A549 (cell line): ENCODE results near the gene INO80.
"Not testable (repeated sequence)": the region's sequence is repeated elsewhere in the genome, so short reads cannot be mapped to it uniquely, and the experiment has no call there.

Experiments used
- CHD2 ChIP-seq: fragments of 150-350 bp; IDR thresholded peaks from 2 replicates; pipeline ENCODE4 v1.6.1; 2014; ENCODE audit warnings: low read length; ENCODE audit not compliant: partially characterized antibody
- EP300 ChIP-seq, 2 experiments: fragments of >200 bp; sonication (Bioruptor Twin); formaldehyde crosslinking; IDR thresholded peaks; 2 replicates in 1 of 2; 3 replicates in 1 of 2; pipeline ENCODE4 v1.6.1; 2016 to 2017
- HDAC2 ChIP-seq: fragments of 200-600 bp; sonication (generic); IDR thresholded peaks from 2 replicates; pipeline ENCODE4 v1.6.1; 2016
- HOXB5 ChIP-seq: fragments of 250-450 bp; sonication (Bioruptor Pico); IDR thresholded peaks from 2 replicates; pipeline ENCODE4 v1.5.0; 2020; ENCODE audit warnings: mild to moderate bottlenecking, moderate library complexity
- KDM5A ChIP-seq: fragments of 200-600 bp; sonication (generic); IDR thresholded peaks from 2 replicates; pipeline ENCODE4 v1.6.1; 2016; ENCODE audit warnings: antibody characterized with exemption, mild to moderate bottlenecking
- MAZ ChIP-seq: fragments of 150-350 bp; IDR thresholded peaks from 2 replicates; pipeline ENCODE4 v1.6.1; 2014; ENCODE audit warnings: antibody characterized with exemption, low read depth, low read length, borderline replicate concordance
- MYC ChIP-seq: IDR thresholded peaks from 2 replicates; pipeline ENCODE4 v1.6.1; 2012; ENCODE audit warnings: mild to moderate bottlenecking, inconsistent platforms, low read length, improper control_type of control experiment, borderline replicate concordance
- PBX3 ChIP-seq: IDR thresholded peaks from 2 replicates; pipeline ENCODE4 v1.6.1; 2012
- POLR2A ChIP-seq: IDR thresholded peaks from 2 replicates; pipeline ENCODE4 v1.6.1; 2012; ENCODE audit warnings: mild to moderate bottlenecking, low read length
- SMC3 ChIP-seq: fragments of >200 bp; sonication (Bioruptor Twin); formaldehyde crosslinking; IDR thresholded peaks from 3 replicates; pipeline ENCODE4 v1.6.1; 2018; ENCODE audit warnings: inconsistent platforms
- SREBF2 ChIP-seq: fragments of 450-650 bp; IDR thresholded peaks from 2 replicates; pipeline ENCODE4 v1.6.1; 2014; ENCODE audit warnings: mild to moderate bottlenecking, moderate library complexity
- TF ChIP-seq, protein P1 (sequence below): fragments of >200 bp; sonication (Bioruptor Twin); formaldehyde crosslinking; IDR thresholded peaks from 3 replicates; pipeline ENCODE4 v1.5.1; 2016
- TF ChIP-seq, protein P2 (sequence below): fragments of >200 bp; sonication (Bioruptor Twin); formaldehyde crosslinking; IDR thresholded peaks from 3 replicates; pipeline ENCODE4 v1.6.1; 2016

GRCh38 chr15:41078879-41079278 is 37.2 kb downstream of the INO80 start:
- TF ChIP-seq POLR2A; MYC; HOXB5 (CRISPR knock-in tag); HDAC2; SMC3; MAZ; KDM5A; EP300 (IDR thresholded peaks at IDR 0.05); CHD2; PBX3; SREBF2: not testable (repeated sequence)
- TF ChIP-seq, protein P1, sequence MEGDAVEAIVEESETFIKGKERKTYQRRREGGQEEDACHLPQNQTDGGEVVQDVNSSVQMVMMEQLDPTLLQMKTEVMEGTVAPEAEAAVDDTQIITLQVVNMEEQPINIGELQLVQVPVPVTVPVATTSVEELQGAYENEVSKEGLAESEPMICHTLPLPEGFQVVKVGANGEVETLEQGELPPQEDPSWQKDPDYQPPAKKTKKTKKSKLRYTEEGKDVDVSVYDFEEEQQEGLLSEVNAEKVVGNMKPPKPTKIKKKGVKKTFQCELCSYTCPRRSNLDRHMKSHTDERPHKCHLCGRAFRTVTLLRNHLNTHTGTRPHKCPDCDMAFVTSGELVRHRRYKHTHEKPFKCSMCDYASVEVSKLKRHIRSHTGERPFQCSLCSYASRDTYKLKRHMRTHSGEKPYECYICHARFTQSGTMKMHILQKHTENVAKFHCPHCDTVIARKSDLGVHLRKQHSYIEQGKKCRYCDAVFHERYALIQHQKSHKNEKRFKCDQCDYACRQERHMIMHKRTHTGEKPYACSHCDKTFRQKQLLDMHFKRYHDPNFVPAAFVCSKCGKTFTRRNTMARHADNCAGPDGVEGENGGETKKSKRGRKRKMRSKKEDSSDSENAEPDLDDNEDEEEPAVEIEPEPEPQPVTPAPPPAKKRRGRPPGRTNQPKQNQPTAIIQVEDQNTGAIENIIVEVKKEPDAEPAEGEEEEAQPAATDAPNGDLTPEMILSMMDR: not testable (repeated sequence)
- TF ChIP-seq, protein P2, sequence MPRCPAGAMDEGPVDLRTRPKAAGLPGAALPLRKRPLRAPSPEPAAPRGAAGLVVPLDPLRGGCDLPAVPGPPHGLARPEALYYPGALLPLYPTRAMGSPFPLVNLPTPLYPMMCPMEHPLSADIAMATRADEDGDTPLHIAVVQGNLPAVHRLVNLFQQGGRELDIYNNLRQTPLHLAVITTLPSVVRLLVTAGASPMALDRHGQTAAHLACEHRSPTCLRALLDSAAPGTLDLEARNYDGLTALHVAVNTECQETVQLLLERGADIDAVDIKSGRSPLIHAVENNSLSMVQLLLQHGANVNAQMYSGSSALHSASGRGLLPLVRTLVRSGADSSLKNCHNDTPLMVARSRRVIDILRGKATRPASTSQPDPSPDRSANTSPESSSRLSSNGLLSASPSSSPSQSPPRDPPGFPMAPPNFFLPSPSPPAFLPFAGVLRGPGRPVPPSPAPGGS: not testable (repeated sequence)
